ENCODE measurements around the gene HSPA1L.

DNA sequence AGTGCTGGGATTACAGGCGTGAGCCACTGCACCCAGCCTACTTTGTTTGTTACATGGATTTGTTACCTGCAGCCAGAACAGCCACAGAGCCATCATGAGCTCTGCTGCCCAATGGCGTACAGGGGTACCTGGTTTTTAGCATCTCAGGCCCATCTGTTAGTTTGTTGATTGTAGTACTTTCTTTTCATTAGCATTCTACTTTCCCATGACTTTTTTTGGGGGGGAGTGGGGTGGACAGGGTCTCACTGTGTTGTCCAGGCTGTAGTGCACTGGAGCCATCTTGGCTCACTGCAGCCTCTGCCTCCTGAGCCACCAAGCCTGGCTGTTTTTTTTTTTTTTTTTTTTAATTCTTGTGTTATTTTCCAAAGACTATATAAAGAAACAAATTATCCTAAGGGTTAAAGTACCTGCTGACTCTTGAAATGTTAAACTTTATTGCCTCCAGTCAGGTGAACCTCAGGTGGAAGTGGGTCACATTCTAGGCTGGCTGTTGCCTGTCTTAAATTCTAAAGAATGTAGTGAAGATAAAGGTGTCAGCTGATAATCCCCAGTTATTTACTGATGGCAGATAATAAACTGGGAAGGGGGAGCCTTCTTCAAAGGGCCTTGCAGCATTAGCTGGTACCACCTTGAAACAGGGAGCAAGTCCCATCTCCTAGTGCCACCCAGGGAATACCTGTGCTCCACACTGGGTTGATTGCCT, 32.3 kb upstream of the HSPA1L start:
- TF ChIP-seq, protein P1, sequence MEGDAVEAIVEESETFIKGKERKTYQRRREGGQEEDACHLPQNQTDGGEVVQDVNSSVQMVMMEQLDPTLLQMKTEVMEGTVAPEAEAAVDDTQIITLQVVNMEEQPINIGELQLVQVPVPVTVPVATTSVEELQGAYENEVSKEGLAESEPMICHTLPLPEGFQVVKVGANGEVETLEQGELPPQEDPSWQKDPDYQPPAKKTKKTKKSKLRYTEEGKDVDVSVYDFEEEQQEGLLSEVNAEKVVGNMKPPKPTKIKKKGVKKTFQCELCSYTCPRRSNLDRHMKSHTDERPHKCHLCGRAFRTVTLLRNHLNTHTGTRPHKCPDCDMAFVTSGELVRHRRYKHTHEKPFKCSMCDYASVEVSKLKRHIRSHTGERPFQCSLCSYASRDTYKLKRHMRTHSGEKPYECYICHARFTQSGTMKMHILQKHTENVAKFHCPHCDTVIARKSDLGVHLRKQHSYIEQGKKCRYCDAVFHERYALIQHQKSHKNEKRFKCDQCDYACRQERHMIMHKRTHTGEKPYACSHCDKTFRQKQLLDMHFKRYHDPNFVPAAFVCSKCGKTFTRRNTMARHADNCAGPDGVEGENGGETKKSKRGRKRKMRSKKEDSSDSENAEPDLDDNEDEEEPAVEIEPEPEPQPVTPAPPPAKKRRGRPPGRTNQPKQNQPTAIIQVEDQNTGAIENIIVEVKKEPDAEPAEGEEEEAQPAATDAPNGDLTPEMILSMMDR (IDR thresholded peaks at IDR 0.05): no peak
- TF ChIP-seq EP300 (IDR thresholded peaks at IDR 0.05): no peak
- TF ChIP-seq ESRRA (IDR thresholded peaks at IDR 0.05; ENCODE audit: borderline replicate concordance, low read length): no peak
- no peak for TF ChIP-seq POLR2A (IDR thresholded peaks at IDR 0.05; ENCODE audit: low read length)
- TF ChIP-seq, protein P2, sequence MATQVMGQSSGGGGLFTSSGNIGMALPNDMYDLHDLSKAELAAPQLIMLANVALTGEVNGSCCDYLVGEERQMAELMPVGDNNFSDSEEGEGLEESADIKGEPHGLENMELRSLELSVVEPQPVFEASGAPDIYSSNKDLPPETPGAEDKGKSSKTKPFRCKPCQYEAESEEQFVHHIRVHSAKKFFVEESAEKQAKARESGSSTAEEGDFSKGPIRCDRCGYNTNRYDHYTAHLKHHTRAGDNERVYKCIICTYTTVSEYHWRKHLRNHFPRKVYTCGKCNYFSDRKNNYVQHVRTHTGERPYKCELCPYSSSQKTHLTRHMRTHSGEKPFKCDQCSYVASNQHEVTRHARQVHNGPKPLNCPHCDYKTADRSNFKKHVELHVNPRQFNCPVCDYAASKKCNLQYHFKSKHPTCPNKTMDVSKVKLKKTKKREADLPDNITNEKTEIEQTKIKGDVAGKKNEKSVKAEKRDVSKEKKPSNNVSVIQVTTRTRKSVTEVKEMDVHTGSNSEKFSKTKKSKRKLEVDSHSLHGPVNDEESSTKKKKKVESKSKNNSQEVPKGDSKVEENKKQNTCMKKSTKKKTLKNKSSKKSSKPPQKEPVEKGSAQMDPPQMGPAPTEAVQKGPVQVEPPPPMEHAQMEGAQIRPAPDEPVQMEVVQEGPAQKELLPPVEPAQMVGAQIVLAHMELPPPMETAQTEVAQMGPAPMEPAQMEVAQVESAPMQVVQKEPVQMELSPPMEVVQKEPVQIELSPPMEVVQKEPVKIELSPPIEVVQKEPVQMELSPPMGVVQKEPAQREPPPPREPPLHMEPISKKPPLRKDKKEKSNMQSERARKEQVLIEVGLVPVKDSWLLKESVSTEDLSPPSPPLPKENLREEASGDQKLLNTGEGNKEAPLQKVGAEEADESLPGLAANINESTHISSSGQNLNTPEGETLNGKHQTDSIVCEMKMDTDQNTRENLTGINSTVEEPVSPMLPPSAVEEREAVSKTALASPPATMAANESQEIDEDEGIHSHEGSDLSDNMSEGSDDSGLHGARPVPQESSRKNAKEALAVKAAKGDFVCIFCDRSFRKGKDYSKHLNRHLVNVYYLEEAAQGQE (IDR thresholded peaks at IDR 0.05): no peak
- TF ChIP-seq MYC (IDR thresholded peaks at IDR 0.05; ENCODE audit: borderline replicate concordance, low read length): no peak
- TF ChIP-seq RNF2 (IDR thresholded peaks at IDR 0.05; ENCODE audit: borderline replicate concordance, low read depth): no peak
- no peak for TF ChIP-seq RAD21 (conservative IDR thresholded peaks at IDR 0.05 in 1 of 2, IDR thresholded peaks at IDR 0.05 in 1 of 2)
- TF ChIP-seq, protein P3, sequence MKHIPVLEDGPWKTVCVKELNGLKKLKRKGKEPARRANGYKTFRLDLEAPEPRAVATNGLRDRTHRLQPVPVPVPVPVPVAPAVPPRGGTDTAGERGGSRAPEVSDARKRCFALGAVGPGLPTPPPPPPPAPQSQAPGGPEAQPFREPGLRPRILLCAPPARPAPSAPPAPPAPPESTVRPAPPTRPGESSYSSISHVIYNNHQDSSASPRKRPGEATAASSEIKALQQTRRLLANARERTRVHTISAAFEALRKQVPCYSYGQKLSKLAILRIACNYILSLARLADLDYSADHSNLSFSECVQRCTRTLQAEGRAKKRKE (CRISPR knock-in tag; IDR thresholded peaks at IDR 0.05; ENCODE audit: low read depth): no peak
- TF ChIP-seq BHLHE40 (IDR thresholded peaks at IDR 0.05; ENCODE audit: low read depth, low read length): no peak
